ENCODE data around the gene DGLUCY.
"Not testable (repeated sequence)": the region's sequence is repeated elsewhere in the genome, so short reads cannot be mapped to it uniquely, and the experiment has no call there.

Gene DGLUCY

DNA sequence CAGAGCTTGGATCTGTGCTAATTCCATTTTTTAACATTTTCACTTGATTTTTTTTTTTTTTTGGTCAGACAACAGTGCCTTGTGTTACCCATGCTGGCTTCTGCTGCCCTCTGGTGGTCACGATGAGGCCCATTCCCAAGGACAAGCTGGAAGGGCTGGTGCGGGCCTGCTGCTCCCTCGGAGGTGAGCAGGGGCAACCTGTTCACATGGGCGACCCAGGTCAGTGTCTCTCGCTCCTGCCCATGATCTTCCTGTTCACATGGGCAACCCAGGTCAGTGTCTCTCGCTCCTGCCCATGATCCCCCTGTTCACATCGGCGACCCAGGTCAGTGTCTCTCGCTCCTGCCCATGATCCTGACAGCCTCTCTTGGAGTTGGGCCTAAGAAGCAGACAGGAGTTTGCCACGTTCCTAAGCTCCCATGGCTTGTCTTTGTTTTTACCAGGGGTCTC lies 59.4 kb downstream of the DGLUCY start:
- peak; percentile 79 for DNase-seq

DNA sequence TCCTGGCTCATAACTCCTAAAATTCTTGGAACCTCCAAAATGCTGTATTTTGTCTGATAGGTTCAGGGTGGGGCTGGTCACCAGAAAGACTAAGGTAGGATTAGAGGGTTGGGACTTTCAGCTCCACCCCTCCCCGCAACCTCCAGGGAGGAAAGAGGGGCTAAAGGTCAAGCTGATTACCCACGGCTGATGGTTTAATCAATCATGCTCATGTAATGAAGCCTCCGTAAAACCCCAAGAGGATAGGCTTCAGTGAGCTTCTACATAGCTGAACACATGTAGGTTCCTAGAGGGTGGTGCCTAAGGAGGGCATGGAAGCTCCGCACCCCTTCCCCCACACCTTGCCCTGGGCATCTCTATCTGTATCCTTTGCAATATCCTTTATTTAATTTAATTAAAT lies 60.0 kb downstream of the DGLUCY start:
- no peak for DNase-seq

DNA sequence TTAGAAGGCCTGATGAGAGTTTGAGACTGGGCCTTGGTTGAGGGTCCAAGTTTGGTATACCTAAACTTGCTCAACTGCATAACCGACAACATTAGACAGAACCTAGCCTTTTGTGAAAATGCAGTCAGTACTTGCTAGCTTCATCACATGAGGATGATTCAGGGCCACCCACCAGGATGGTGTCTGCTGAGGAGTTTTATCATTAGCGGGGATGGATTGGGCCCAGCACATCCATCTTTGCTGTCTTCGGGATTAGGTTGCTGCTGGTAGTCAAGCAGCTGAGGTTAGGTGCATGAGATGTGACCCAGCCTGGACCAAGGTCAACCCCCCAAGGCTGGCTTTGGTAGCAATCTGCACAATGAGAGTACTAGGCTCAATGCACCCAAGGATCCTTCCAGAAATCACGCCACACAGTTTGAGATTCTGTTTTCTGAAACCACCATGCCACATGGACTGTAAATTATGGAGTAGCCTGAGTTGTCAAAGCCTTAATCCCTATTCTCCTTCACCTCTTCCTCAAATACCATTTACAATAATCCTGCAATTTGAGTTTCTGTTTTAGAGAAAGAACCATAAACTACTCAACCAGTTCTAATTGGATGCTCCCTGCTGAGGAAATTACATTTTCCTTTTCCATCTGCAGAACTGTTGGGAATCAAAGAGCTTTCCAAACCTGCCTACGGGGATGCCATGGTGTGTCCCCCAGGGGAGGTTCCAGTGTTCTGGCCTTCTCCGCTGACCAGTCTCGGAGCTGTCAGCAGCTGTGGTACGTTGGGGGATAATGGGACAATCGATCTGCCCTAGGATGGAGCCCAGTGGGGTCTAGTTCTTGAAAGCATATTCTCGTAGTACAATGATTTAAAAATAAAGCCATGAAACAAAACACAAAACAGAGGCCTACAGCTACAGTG lies 61.7 kb downstream of the DGLUCY start:
- DNase-seq, result no peak

DNA sequence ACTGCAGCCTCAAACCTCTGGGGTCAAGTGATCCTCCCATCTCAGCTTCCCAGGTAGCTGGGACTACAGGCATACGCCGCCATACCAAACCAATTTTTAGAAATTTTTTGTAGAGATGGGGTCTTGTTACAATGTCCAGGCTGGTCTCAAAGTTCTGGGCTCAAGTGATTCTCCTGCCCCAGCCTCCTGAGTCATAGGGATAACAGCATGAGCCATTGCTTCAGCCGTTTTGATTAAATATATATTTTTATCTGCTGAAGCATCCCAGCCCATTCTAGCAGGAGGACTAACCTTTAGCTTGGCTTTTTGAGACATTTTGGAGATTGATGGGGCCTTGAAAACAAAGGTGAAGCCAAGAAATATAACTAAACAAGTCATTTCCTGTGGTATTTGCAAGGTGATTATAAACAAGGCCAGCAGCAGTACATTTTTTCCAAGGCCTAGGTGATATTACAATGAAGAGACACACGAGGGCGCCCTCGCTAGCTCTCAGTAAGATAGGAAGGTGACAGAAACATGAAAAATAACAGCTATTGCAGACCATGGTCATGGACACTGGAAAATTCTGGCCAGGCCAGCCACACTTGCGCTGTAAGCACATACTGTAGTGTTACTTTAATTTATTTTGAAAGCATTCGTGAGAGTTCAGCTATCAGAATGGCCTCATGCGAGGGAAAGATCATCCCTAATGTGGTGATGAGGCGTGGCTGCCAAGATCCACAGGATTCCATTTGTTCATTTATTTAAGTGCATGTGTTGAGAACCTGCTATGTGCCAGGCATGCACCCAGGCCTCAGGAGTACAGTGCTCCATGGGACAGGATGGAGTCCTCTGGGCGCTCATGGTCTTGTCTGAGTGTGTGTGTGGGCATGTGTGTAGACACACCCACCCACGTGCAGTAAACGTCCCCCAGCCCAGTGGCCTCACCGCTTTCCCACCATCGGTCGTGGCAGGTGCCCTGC lies 63.5 kb downstream of the DGLUCY start:
- peak; percentile 66 for DNase-seq

GRCh38 chr14:91180611-91181010 lies 66.7 kb downstream of the DGLUCY start:
- DNase-seq, result no peak

DNA sequence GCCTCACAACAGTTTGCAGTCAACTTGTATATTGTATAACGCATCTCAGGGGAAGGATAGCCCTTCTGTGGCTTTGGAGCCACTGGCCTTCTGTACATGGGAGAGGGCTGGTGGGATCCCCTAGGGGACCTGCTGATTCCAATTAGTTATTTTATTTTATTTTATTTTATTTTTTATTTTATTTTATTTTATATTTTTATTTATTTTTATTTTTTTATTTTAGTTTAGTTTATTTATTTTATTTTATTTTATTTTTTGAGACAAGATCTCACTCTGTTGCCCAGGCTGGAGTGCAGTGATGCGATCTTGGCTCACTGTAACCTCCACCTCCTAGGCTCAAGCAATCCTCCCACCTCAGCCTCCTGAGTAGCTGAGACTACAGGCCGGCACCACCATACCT lies 68.9 kb downstream of the DGLUCY start:
- DNase-seq, result not testable (repeated sequence)

- DNase-seq, result no peak
Observed at GRCh38 chr14:91184559-91184958, 70.7 kb downstream of the DGLUCY start.

GRCh38 chr14:91185721-91186120 lies 71.8 kb downstream of the DGLUCY start:
- no peak for DNase-seq

GRCh38 chr14:91186515-91187066 lies 72.7 kb downstream of the DGLUCY start:
- no peak for DNase-seq

GRCh38 chr14:91187271-91187670 lies 73.4 kb downstream of the DGLUCY start:
- no peak for DNase-seq

GRCh38 chr14:91190853-91191252 lies 77.0 kb downstream of the DGLUCY start:
- no peak for DNase-seq

GRCh38 chr14:91193069-91193468 lies 79.2 kb downstream of the DGLUCY start:
- DNase-seq, result no peak

DNA sequence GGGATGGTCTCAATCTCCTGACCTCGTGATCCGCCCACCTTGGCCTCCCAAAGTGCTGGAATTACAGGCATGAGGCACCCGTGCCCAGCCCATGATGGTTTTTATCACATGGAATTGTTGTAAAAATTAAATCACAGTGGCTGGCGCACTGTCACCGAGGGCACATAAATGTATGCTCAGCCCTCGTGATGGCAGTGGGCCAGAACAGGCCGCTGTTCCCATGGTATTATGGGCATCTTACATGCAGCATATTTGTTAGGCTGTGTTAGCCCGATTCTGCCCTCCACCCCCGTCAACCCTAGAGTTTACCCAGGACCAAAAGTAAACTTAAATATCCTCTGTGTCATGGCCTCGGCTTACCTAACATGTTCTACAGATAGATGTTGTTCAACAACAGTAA lies 82.0 kb downstream of the DGLUCY start:
- DNase-seq, result no peak

DNA sequence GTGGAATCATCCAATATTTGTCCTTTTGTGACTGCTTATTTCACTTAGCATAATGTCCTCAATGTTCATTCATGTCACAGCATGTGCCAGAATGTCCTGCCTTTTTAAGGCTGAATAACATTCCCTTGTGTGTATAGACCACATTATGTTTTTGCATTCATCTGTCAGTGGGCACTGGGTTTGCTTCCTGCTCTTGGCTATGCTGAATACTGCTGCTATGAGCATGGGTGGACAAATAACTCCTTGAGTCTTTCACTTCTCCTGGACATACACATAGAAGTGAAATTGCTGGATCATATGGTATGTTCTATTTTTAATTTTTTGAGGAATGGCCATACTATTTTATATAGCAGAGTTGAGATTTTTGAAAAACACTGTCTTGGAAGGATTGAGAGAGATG lies 83.8 kb downstream of the DGLUCY start:
- no peak for DNase-seq

DNA sequence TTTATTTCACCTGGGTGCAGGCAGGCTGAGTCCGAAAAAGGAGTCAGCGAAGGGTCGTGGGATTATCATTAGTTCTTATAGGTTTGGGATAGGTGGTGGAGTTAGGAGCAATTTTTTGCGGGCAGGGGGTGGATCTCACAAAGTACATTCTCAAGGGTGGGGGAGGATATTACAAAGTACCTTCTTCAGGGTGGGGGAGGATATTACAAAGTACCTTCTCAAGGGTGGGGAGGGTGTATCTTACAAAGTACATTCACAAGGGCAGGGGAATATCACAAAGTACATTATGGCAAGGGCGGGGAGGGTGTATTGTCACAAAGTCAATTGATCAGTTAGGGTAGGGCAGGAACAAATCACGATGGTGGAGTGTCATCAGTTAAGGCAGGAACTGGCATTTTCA lies 86.9 kb downstream of the DGLUCY start:
- not testable (repeated sequence) for DNase-seq

DNA sequence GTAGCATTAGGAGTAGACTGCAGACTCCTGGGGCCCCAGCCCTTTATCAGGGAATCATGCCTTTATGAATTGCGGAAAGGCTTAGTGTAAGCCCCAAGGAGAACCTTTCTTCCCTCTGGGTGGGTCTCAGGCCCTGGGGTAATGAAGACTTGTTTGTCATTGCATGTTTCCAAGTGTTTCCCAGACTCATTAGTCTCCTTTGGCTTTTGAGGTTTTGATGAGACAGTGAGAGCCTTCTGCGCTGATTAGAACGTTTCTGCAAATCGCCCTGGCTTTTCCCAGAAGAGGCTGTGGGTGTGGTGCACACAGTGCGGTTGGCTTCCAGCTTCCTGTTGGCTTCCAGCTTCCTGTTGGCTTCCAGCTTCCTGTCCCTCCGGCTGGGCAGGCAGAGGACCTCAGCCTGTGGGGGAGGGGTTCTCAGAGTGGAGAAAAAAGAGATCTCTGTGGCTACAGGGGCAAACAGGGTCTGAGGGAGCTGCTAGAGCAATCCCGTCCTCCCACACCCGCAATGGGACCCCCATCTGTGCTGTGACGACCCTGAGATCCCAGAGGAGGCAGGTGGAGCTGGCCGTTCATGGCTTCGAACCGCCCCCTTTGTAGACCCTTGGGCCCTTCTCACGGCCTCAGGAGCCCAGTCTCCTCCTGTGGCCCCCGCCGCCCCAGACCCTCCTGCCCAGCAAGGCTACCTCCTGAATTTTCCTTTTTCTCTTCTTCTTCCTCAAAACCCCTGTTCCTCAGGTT lies 88.5 kb downstream of the DGLUCY start:
- DNase-seq, result no peak

DNA sequence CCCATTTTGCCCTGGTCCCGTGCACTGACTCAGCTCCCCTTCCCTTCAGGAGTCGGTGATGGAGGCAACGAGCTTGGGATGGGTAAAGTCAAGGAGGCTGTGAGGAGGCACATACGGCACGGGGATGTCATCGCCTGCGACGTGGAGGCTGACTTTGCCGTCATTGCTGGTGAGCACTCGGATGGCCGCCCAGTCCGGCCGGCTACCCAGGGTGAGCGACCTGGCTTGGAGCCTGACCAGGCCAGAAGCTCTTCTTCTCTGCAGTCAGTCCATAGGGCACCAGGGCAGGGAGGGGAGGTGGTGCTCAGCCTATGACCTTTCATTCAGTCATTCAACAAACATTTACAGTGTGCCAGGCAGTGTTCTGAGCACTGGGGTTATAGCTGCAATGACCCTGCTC lies 90.8 kb downstream of the DGLUCY start:
- no peak for DNase-seq

DNA sequence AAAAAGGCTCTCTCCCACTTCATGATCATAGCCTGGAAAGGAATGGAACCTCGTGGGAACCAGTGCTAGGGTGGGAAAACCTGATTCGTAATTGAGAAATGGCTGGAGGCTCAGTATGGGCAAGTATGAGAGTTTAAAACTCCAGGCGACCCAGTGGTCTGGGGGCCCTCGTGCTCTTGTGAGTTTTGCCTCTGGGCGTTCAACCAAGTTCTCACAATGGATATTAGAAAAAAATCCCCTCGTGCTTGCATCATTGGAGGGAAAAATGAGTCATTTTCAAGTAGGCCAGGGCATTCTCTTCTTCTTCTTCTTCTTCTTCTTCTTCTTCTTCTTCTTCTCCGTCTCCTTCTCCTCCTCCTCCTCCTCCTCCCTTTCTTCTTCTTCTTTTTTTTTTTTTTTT lies 91.6 kb downstream of the DGLUCY start:
- no peak for DNase-seq

DNA sequence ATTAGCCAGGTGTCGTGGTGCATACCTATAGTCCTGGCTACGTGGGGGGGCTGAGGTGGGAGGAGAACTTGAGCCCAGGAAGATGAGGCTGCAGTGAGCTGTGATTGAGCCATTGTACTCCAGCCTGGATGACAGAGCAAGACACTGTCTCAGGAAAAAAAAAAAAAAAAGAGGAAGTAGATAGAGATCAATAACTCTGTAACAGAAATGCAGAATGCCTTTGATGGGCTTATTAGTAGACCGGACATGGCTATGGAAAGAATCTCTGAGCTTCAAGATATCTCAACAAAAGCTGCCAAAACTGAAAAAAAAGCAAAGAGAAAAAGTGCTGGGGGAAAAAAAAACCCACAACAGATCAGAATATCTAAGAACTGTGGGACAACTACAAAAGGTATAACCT lies 93.1 kb downstream of the DGLUCY start:
- DNase-seq, result no peak

- no peak for DNase-seq
Observed at GRCh38 chr14:91211017-91211416, 97.1 kb downstream of the DGLUCY start.

GRCh38 chr14:91214306-91214705 lies 100.4 kb downstream of the DGLUCY start:
- no peak for DNase-seq

DNA sequence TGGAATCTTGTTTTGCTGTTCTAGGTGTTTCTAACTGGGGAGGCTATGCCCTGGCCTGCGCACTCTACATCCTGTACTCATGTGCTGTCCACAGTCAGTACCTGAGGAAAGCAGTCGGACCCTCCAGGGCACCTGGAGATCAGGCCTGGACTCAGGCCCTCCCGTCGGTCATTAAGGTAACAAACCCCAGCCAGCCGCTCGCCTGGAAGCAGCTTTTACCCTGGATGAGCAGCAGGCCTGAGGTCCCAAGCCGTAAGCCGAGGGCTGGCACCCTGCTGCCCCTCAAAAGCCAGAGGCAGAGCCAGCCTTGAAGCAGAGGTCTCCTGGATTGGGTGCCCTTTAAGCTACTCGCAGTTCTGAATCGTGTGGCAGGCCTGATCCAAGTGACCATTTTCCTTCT lies 101.5 kb downstream of the DGLUCY start:
- DNase-seq, result no peak
